HG03097 (cell line): ENCODE data around the gene C2CD3.
"Not testable (repeated sequence)": the region's sequence is repeated elsewhere in the genome, so short reads cannot be mapped to it uniquely, and the experiment has no call there.

Source experiments
- ATAC-seq: cut with Tn5 transposase; IDR thresholded peaks from one replicate; pipeline ENCODE4 v1.9.1; 2021; ENCODE audit not compliant: unreplicated experiment, low FRiP score

C2CD3 gene

DNA sequence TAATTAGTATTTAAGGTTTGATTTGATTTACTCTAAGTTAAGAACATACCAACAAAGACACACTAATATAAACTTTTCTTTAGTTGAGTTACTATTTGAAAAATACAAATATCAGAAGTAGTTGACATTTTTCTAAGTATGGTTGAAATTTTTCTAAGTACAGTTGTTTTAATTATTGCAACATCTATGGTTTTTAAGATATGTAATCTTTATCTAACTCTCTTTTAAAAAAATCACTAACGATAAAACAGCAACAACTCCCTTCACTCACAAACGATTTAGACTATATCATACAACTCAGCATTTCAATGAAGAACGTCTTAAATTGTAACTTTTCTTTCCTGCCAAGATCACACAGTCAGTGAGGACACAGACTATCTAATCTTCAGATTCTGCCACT, 2.0 kb downstream of the C2CD3 start:
- no peak for ATAC-seq

DNA sequence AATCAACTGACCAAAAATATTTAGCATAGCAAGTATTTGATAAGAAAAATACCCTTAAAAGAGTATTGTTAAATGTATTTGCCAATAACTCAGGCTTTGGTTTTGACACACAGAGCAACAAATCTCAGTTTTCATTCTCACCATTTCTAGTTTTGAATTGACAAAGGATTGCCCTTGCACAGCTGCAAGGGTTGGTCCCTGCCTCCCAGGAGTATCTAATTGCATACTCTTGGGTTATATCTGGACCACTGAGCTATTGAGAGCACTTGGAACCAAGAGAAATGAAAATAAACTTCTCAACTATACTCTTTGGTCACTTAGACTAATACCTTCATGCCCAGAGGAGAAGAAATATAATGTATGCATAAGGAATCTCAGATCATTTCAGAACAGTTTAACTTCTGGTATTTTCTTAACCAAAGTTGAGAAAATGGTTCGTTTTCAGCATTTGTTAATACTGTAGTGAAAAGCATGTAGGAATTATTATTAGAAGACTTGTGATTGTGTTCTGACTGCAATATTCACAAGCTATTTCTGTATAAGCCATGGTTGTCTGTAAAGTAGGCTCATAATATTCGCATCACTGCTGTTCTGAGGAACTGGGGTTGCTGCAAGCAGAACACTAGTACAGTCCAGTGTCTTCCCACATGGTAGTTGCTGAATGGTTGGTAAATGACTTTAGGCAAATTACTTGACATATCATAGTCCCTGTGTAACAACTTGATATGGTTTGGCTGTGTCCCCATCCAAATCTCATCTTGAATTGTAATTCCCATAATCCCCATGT, 7.9 kb downstream of the C2CD3 start:
- ATAC-seq: no peak

DNA sequence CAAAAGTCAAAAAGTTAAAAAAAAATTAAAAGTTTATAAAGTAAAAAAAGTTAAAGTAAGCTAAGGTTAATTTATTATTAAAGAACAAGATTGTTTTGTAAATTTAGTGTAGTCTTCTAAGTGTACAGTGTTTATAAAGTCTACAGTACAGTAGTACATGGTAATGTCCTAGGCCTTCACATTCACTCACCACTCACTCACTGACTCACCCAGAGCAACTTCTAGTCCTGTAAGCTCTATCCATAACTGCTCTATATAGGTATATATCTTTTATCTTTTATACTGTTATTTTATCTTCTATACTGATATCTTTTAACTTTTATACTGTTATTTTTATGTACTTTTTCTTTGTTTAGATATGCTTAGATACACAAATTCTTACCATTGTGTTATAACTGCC, 11.2 kb downstream of the C2CD3 start:
- no peak for ATAC-seq

GRCh38 chr11:74157169-74157568, 13.6 kb downstream of the C2CD3 start:
- ATAC-seq: no peak

GRCh38 chr11:74154620-74155281, 16.1 kb downstream of the C2CD3 start:
- ATAC-seq: no peak

DNA sequence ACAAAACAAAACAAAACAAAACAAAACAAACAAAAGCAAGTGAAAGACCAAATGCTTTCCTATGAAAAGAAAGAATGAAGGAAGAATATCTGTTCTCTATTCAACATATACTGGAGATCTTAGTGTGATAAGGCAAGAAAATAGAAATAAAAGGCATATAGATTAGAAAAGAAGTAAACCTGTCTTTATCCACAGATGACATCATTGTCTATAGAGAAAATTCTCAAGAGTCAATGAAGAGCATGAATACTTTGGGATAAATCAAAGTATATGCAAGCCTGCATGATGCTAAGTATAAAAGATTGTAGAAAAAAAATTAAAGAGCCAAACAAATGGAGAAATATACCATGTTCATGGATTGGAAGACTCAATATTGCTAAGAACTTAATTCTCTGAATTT, 17.6 kb downstream of the C2CD3 start:
- no peak for ATAC-seq

GRCh38 chr11:74147199-74147929, 23.4 kb downstream of the C2CD3 start:
- ATAC-seq: no peak

- no peak for ATAC-seq
Observed at GRCh38 chr11:74144592-74144991, 26.2 kb downstream of the C2CD3 start.

DNA sequence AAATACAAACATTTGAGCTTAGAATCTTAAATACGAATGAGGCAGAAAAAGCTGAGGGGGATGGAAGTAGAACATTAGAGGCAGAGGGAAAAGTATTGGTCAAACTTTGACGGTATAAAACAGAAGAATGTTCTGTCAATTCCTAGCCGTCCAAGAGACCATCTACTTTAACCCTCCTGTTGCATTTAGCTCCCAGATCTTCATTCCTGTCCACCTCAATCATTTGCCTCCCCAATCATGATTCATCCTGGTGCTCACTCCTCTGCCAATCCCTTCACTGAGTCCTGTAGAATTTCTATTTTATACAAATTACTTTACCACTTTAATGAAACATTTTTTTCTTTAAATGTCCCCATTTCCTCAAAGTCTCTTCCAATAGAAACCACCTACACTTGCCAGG, 28.2 kb downstream of the C2CD3 start:
- no peak for ATAC-seq

DNA sequence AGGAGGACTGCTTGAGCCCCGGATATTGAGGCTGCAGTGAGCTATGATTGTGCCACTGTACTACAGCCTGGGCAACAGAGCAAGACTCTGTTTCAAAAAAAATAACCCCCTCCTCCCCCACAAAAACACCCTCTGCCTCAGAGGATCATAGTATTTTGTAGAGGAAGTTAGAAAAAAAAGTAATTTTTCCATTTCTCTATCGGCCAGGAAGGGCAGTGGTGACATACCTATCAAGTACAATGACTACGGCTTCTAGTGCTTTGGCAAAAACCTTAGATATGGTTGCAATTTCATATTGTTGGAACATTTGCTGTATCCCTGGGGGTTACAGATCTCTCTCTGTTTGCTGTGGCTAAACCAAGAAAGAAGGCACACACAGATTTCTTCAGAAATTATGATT, 28.9 kb downstream of the C2CD3 start:
- no peak for ATAC-seq

- ATAC-seq: no peak
Observed at GRCh38 chr11:74141241-74141695, 29.5 kb downstream of the C2CD3 start.

DNA sequence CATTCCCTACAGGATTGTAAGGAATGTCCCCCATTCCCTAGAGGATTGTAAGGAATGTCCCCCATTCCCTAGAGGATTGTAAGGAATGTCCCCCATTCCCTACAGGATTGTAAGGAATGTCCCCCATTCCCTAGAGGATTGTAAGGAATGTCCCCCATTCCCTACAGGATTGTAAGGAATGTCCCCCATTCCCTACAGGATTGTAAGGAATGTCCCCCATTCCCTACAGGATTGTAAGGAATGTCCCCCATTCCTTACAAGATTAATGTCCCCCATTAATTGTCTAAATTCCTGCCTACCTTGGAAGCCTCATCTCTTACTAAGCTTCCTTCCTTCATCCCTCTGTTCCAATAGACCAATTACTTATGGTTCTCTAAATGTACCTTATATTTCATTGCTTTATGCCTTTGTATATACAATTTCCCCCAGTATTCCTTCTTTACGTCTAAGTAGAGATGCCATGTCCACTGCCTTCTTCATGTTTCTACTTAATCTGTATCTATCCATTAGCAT, 30.8 kb downstream of the C2CD3 start:
- ATAC-seq: not testable (repeated sequence)

GRCh38 chr11:74139151-74139918, 31.5 kb downstream of the C2CD3 start:
- no peak for ATAC-seq

- no peak for ATAC-seq
Observed at GRCh38 chr11:74138572-74138971, 32.2 kb downstream of the C2CD3 start.

GRCh38 chr11:74138021-74138420, 32.8 kb downstream of the C2CD3 start:
- no peak for ATAC-seq

DNA sequence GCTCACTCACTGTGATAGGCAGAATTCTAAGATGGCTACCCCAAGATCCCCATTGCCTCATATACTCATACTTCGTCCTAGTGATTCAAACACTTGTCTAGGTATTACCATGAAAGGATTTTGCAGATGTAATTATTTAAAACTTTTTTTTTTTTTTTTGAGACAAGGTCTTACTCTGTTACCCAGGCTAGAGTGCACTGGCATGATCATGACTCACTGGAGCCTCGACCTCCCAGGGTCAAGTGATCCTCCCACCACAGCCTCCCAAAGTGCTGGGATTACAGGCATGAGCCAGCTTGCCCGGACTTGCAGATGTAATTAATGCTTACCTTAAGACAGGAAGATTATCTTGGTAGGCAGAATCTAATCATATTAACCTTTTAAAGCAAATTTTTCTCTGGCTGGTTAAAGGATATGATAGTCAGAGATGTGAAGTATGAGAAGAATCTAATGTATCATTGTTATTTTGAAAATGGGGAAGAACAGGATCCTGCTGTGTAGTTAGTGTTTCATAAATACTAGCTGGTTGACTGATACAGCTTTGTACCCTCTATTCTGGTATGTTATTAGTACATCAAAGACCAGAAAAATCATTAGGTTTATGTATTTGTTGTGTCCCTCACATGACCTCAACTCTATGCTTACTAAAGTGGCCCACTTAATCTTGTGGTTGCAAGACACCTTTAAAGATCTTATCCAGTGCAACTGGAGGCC, 35.5 kb downstream of the C2CD3 start:
- no peak for ATAC-seq

GRCh38 chr11:74134661-74135060, 36.1 kb downstream of the C2CD3 start:
- ATAC-seq: no peak

DNA sequence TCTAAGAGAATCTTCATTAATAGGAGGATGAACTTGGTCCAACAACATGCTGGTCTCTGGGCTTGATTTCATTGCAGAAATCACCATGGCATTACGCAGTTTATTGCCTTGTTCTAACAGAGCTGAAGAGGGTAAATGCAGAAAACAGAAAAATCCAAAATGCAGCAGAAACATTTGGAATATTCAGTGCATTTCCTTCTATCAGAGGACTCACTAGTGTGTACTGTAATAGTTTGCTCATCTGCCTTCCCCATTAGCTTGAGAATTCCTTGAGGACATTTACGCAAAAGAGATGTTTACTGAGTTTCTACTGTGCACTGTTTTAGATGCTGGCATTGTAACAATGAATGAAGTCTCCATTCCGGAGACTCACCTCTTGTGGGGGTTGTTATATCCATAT, 37.4 kb downstream of the C2CD3 start:
- ATAC-seq: no peak

DNA sequence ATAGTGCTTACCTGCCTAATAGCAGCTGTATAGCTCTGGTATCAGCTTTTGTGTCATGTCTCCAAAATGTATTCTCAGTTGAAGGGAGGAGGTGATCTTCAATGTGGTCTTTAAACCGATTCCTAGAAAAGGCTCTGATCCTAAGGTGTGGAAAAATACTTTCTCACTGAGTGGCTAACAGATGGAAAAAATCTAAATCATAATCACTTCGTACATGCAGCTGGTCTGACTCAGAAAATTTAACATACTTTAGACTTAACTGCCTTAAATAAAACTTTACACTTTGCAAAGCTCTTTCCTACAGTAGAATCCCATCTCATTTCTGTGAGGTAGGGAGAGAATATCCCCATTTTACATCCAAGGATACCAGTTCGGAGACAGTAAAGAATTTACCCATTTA, 38.0 kb downstream of the C2CD3 start:
- ATAC-seq: no peak

- not testable (repeated sequence) for ATAC-seq
Observed at GRCh38 chr11:74129121-74129520, 41.7 kb downstream of the C2CD3 start.
